K562 treated with DMSO at 1 percent for 24 hours (cell line): ENCODE results near the gene GPR137C. TPM values are rescaled to one million over a fixed set of nuclear protein-coding genes. Genes with fewer than 3 reads are reported as not detected.

Experiments used
- total RNA-seq: library from RNA; unstranded; fragments of 300-600 nt; gene quantifications from 2 replicates; pipeline ENCODE4 v1.2.3, GENCODE V29; 2022; ENCODE audit warnings: low read depth; ENCODE audit not compliant: insufficient read depth

The GPR137C gene, protein sequence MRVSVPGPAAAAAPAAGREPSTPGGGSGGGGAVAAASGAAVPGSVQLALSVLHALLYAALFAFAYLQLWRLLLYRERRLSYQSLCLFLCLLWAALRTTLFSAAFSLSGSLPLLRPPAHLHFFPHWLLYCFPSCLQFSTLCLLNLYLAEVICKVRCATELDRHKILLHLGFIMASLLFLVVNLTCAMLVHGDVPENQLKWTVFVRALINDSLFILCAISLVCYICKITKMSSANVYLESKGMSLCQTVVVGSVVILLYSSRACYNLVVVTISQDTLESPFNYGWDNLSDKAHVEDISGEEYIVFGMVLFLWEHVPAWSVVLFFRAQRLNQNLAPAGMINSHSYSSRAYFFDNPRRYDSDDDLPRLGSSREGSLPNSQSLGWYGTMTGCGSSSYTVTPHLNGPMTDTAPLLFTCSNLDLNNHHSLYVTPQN
- total RNA-seq, result 0.15 TPM in 1 of 2 replicates, not detected in the other

DNA sequence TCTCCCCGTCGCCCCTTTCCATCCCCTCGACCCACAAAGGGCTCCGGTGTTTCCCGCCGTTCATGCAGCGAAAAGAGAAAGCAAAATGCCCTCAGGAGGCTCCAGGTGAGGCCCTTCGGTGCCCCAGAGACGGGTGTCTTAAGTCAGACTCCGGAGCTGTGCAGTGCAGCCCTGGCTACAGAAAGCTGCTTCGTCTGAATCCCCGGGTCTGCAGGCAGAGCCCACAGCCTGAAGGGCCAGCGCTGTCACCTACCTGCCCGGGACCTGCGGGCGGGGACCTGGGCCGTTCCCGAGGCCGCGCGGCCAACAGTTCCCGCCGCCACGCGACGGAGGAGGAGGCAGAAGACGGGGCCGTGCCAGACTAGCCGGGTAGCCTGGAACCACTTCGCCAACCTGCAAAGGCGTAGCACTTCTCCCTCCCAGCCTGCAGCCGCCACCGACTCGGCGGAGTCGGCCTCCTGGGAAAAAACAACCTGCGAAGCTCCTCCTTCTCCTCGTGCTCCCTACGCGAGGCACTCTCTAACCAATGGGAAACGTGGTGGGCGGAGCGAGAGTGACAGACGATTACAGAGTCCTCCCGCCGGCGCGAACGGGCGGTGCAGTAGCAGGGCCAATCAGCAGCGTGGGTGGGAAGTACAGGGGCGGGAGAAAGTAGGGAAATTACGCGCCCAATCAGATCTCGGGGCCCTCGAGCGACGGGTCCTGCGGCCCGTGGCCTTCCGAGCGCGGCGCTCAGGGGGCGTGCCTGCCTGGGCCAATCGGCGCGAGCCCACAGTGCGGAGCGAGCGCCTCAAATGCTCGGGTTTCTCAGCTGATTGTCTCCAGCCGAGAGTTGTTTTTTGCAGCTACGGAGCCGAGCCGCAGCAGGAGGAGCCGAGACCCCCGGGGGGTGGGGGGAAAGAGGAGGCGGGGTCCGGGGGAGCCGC lies at the start of gene GPR137C, which contains the start of gene TXNDC16:
TSS of gene GPR137C (plus strand) at position 774 of the 926 bp plus-strand sequence. CDS start 312 bp downstream, outside the sequence.
TSS of gene TXNDC16 (minus strand) at position 443 of the 926 bp plus-strand sequence. CDS start 8,948 bp downstream, outside the sequence.

Other genes starting within 250 kb of the GPR137C start
- not detected in 2 replicates for gene PTGER2, start 238.5 kb upstream of the GPR137C start, total RNA-seq
- gene TXNDC16, start 331 bp upstream of the GPR137C start, total RNA-seq, result 2.5 and 3.5 TPM in 2 replicates
- gene ERO1A, start 142.7 kb downstream of the GPR137C start, total RNA-seq, result 19.8 and 22.0 TPM in 2 replicates
- 43.4 and 51.6 TPM in 2 replicates for gene PSMC6, start 154.4 kb downstream of the GPR137C start, total RNA-seq
- 3.4 and 4.1 TPM in 2 replicates for gene STYX, start 177.3 kb downstream of the GPR137C start, total RNA-seq
- gene GNPNAT1, start 238.8 kb downstream of the GPR137C start, total RNA-seq, result 5.3 and 8.5 TPM in 2 replicates